Parathyroid adenoma (tissue), 2 donors: ENCODE measurements around the gene SIX3.

Experiments
- H2AFZ ChIP-seq: fragments of 300-600 bp; sonication (generic); one replicate; pipeline ENCODE4 v1.7.0; 2017; ENCODE audit warnings: antibody characterized with exemption, mild to moderate bottlenecking
- H3K27ac ChIP-seq: fragments of 300-600 bp; sonication (generic); one replicate; pipeline ENCODE4 v1.7.0; 2017
- H3K27me3 ChIP-seq: fragments of 300-600 bp; sonication (generic); one replicate; pipeline ENCODE4 v1.7.0; 2017; ENCODE audit warnings: low read length; ENCODE audit not compliant: control insufficient read depth, insufficient read depth
- H3K36me3 ChIP-seq: fragments of 300-600 bp; sonication (generic); one replicate; pipeline ENCODE4 v1.7.0; 2017; ENCODE audit warnings: low read length; ENCODE audit not compliant: control insufficient read depth, insufficient read depth
- H3K4me1 ChIP-seq: fragments of 300-600 bp; sonication (generic); one replicate; pipeline ENCODE4 v1.7.0; 2017; ENCODE audit warnings: control low read depth
- H3K4me2 ChIP-seq: fragments of 300-600 bp; sonication (generic); one replicate; pipeline ENCODE4 v1.7.0; 2017; ENCODE audit warnings: low read length
- H3K4me3 ChIP-seq: fragments of 300-600 bp; sonication (generic); one replicate; pipeline ENCODE4 v1.7.0; 2017; ENCODE audit warnings: low read depth, low read length
- H3K79me2 ChIP-seq: fragments of 300-600 bp; sonication (generic); one replicate; pipeline ENCODE4 v1.7.0; 2017; ENCODE audit warnings: control low read depth
- H3K9ac ChIP-seq: fragments of 300-600 bp; sonication (generic); one replicate; pipeline ENCODE4 v1.7.0; 2017; ENCODE audit warnings: mild to moderate bottlenecking
- H3K9me3 ChIP-seq: fragments of 300-600 bp; sonication (generic); one replicate; pipeline ENCODE4 v1.7.0; 2017; ENCODE audit warnings: low read length; ENCODE audit not compliant: control insufficient read depth
- CTCF ChIP-seq: fragments of 300-600 bp; sonication (generic); IDR thresholded peaks from one replicate; pipeline ENCODE4 v1.7.0; 2017; ENCODE audit warnings: antibody characterized with exemption, mild to moderate bottlenecking
- donor health status: primary hyperparathyroidism.

SIX3 gene

GRCh38 chr2:44972771-44973535, 31.5 kb downstream of the SIX3 start:
- Histone ChIP-seq H3K27ac (no peak overlapping the region), H2AFZ (peak overlapping the region; percentile 58), H3K36me3 (no peaks in the 10 kb centered on the region), H3K4me3 (no peak overlapping the region), H3K9me3 (no peaks in the 10 kb centered on the region), H3K4me2 (no peak overlapping the region), H3K4me1 (no peaks in the 10 kb centered on the region), H3K9ac (no peak overlapping the region), H3K79me2 (no peaks in the 10 kb centered on the region), H3K27me3 (no peaks in the 10 kb centered on the region)
- TF ChIP-seq CTCF: no peak

- Histone ChIP-seq H3K27ac (no peak overlapping the region), H3K4me1 (no peaks in the 10 kb centered on the region), H3K79me2 (no peaks in the 10 kb centered on the region), H2AFZ (no peak overlapping the region), H3K4me3 (no peak overlapping the region), H3K9ac (no peak overlapping the region), H3K4me2 (no peak overlapping the region), H3K27me3 (no peaks in the 10 kb centered on the region), H3K36me3 (no peaks in the 10 kb centered on the region), H3K9me3 (no peaks in the 10 kb centered on the region)
- peak; percentile 11 for TF ChIP-seq CTCF
Measured at GRCh38 chr2:44974064-44974715, 32.7 kb downstream of the SIX3 start.

- H3K27me3 ChIP-seq: no peaks in the 10 kb centered on the region
- H3K79me2 ChIP-seq: no peaks in the 10 kb centered on the region
- no peak for TF ChIP-seq CTCF
Measured at GRCh38 chr2:44975571-44976450, 34.3 kb downstream of the SIX3 start.

GRCh38 chr2:44979581-44979980, 38.1 kb downstream of the SIX3 start:
- Histone ChIP-seq H3K9ac (no peak overlapping the region), H3K4me3 (no peak overlapping the region), H3K4me1 (no peaks in the 10 kb centered on the region), H3K9me3 (no peaks in the 10 kb centered on the region), H3K27me3 (no peaks in the 10 kb centered on the region), H3K27ac (no peak overlapping the region), H2AFZ (no peak overlapping the region), H3K36me3 (no peaks in the 10 kb centered on the region), H3K79me2 (no peaks in the 10 kb centered on the region), H3K4me2 (no peak overlapping the region)
- no peak for TF ChIP-seq CTCF

More at GRCh38 chr2:44975571-44976450, 34.3 kb downstream of the SIX3 start:
- Histone ChIP-seq H3K4me1 (no peaks in the 10 kb centered on the region), H3K9ac (no peak overlapping the region), H3K4me3 (no peak overlapping the region), H2AFZ (no peak overlapping the region), H3K36me3 (no peaks in the 10 kb centered on the region), H3K4me2 (no peak overlapping the region), H3K9me3 (no peaks in the 10 kb centered on the region), H3K27ac (no peak overlapping the region)
